H9 (cell line): ENCODE measurements around the gene SPOCD1. TPM values are rescaled to one million over a fixed set of nuclear protein-coding genes. Genes with fewer than 3 reads are reported as not detected.

Experiments
- DNase-seq: peaks from one replicate; pipeline ENCODE4 v3.0.0-alpha.2; 2017
- H2AFZ ChIP-seq: one replicate; pipeline ENCODE4 v1.6.1; 2013; ENCODE audit warnings: mild to moderate bottlenecking, low read length, control low read depth, moderate library complexity
- H2AK5ac ChIP-seq: 2 replicates; pipeline ENCODE4 v1.6.1; 2013; ENCODE audit warnings: low read length, control low read depth, mixed read lengths; ENCODE audit not compliant: insufficient read length
- H2BK120ac ChIP-seq: one replicate; pipeline ENCODE4 v1.6.1; 2013; ENCODE audit warnings: low read depth, mild to moderate bottlenecking, low read length, control low read depth, inconsistent platforms; ENCODE audit not compliant: poor library complexity, severe bottlenecking
- H2BK12ac ChIP-seq: 2 replicates; pipeline ENCODE4 v1.6.1; 2013; ENCODE audit warnings: low read length, control low read depth, mixed read lengths, low read depth; ENCODE audit not compliant: insufficient read length
- H2BK15ac ChIP-seq: 2 replicates; pipeline ENCODE4 v1.6.1; 2013; ENCODE audit warnings: low read depth, low read length, control low read depth
- H2BK20ac ChIP-seq: one replicate; pipeline ENCODE4 v1.6.1; 2013; ENCODE audit warnings: low read depth, mild to moderate bottlenecking, low read length, control low read depth, inconsistent platforms; ENCODE audit not compliant: poor library complexity, severe bottlenecking
- H2BK5ac ChIP-seq: 2 replicates; pipeline ENCODE4 v1.6.1; 2013; ENCODE audit warnings: low read length, control low read depth, mixed read lengths; ENCODE audit not compliant: insufficient read length
- H3K14ac ChIP-seq: 2 replicates; pipeline ENCODE4 v1.6.1; 2013; ENCODE audit warnings: low read length, control low read depth; ENCODE audit not compliant: insufficient read depth
- H3K18ac ChIP-seq: 2 replicates; pipeline ENCODE4 v1.6.1; 2013; ENCODE audit warnings: low read depth, mild to moderate bottlenecking, mixed read lengths, low read length, control low read depth; ENCODE audit not compliant: insufficient read length
- H3K23ac ChIP-seq: 2 replicates; pipeline ENCODE4 v1.6.1; 2013; ENCODE audit warnings: low read length, control low read depth, mixed read lengths, low read depth; ENCODE audit not compliant: insufficient read length
- H3K23me2 ChIP-seq: 2 replicates; pipeline ENCODE4 v1.6.1; 2013; ENCODE audit warnings: low read depth, mild to moderate bottlenecking, mixed read lengths, low read length, control low read depth; ENCODE audit not compliant: insufficient read length, poor library complexity, severe bottlenecking
- H3K27ac ChIP-seq: 2 replicates; pipeline ENCODE4 v1.5.1; 2013; ENCODE audit warnings: low read length, control low read depth, mixed read lengths, low read depth; ENCODE audit not compliant: insufficient read length
- H3K27me3 ChIP-seq: 2 replicates; pipeline ENCODE4 v1.6.1; 2013; ENCODE audit warnings: low read length, control low read depth, inconsistent platforms; ENCODE audit not compliant: insufficient read depth
- H3K4ac ChIP-seq: 2 replicates; pipeline ENCODE4 v1.6.1; 2013; ENCODE audit warnings: low read depth, mild to moderate bottlenecking, control low read depth, inconsistent platforms, low read length, moderate library complexity
- H3K4me1 ChIP-seq: 2 replicates; pipeline ENCODE4 v1.6.1; 2013; ENCODE audit warnings: low read length, control low read depth, inconsistent platforms; ENCODE audit not compliant: insufficient read depth
- H3K4me2 ChIP-seq: 2 replicates; pipeline ENCODE4 v1.6.1; 2013; ENCODE audit warnings: low read length, control low read depth, mixed read lengths; ENCODE audit not compliant: insufficient read length, insufficient read depth
- H3K56ac ChIP-seq: 2 replicates; pipeline ENCODE4 v1.6.1; 2013; ENCODE audit warnings: low read depth, mild to moderate bottlenecking, mixed read lengths, low read length, control low read depth; ENCODE audit not compliant: insufficient read length
- H3K79me1 ChIP-seq: 2 replicates; pipeline ENCODE4 v1.6.1; 2013; ENCODE audit warnings: low read depth, mild to moderate bottlenecking, moderate library complexity, low read length, control low read depth, inconsistent platforms; ENCODE audit not compliant: insufficient read depth, poor library complexity, severe bottlenecking
- H3K79me2 ChIP-seq: 2 replicates; pipeline ENCODE4 v1.6.1; 2013; ENCODE audit warnings: low read length, control low read depth, inconsistent platforms; ENCODE audit not compliant: insufficient read depth
- H3K9ac ChIP-seq: 2 replicates; pipeline ENCODE4 v1.6.1; 2013; ENCODE audit warnings: low read length, control low read depth, mixed read lengths; ENCODE audit not compliant: insufficient read length; ENCODE audit errors: extremely low read depth
- H3K9me3 ChIP-seq: one replicate; pipeline ENCODE4 v1.6.1; 2013; ENCODE audit warnings: low read depth, low read length, inconsistent platforms; ENCODE audit not compliant: control insufficient read depth
- H3T11ph ChIP-seq: one replicate; pipeline ENCODE4 v1.6.1; 2013; ENCODE audit warnings: mild to moderate bottlenecking, low read length, control low read depth, inconsistent platforms
- H4K20me1 ChIP-seq: one replicate; pipeline ENCODE4 v1.6.1; 2013; ENCODE audit not compliant: control insufficient read depth, insufficient read length, insufficient read depth
- H4K5ac ChIP-seq: 2 replicates; pipeline ENCODE4 v1.6.1; 2013; ENCODE audit warnings: low read depth, mild to moderate bottlenecking, mixed read lengths, low read length, control low read depth; ENCODE audit not compliant: insufficient read length
- H4K8ac ChIP-seq: replicated peaks from 2 replicates; pipeline ENCODE4 v1.6.1; 2013; ENCODE audit warnings: low read length, control low read depth, mixed read lengths, low read depth; ENCODE audit not compliant: insufficient read length
- H4K91ac ChIP-seq: 2 replicates; pipeline ENCODE4 v1.6.1; 2013; ENCODE audit warnings: low read depth, mild to moderate bottlenecking, moderate library complexity, mixed read lengths, low read length, control low read depth; ENCODE audit not compliant: insufficient read length
- H3K27ac Mint-ChIP-seq, 3 experiments: 2 replicates in 2 of 3; 3 replicates in 1 of 3; pipeline ENCODE4 v1.8.0; 2020 to 2021; ENCODE audit warnings: mixed read lengths in 3 of 3, mild to moderate bottlenecking in 1 of 3, moderate library complexity in 1 of 3
- H3K27me3 Mint-ChIP-seq: 2 replicates; pipeline ENCODE4 v1.8.0; 2021; ENCODE audit warnings: low read depth, mild to moderate bottlenecking, moderate library complexity, mixed read lengths
- H3K36me3 Mint-ChIP-seq, 3 experiments: 2 replicates in 2 of 3; 3 replicates in 1 of 3; pipeline ENCODE4 v1.8.0; 2020 to 2021; ENCODE audit warnings: low read depth in 3 of 3, mixed read lengths in 3 of 3; ENCODE audit not compliant: insufficient read depth in 1 of 3
- H3K4me1 Mint-ChIP-seq, 2 experiments: 2 replicates each; pipeline ENCODE4 v1.8.0; 2020; ENCODE audit warnings: mixed read lengths in 2 of 2
- H3K4me3 Mint-ChIP-seq, 2 experiments: 2 replicates in 1 of 2; 3 replicates in 1 of 2; pipeline ENCODE4 v1.8.0; 2020 to 2021; ENCODE audit warnings: mild to moderate bottlenecking in 2 of 2, mixed read lengths in 2 of 2, moderate library complexity in 1 of 2
- H3K9me3 Mint-ChIP-seq, 2 experiments: 2 replicates in 1 of 2; 3 replicates in 1 of 2; pipeline ENCODE4 v1.8.0; 2020; ENCODE audit warnings: mild to moderate bottlenecking in 2 of 2, mixed read lengths in 2 of 2, moderate library complexity in 1 of 2
- WGBS: extraction: QIAGEN DNeasy Blood & Tissue Kit; methylation state at CpG from one replicate; pipeline ENCODE4 v1.1.7; 2013; ENCODE audit warnings: missing lambda C conversion rate, low lambda C conversion rate, mixed read lengths; ENCODE audit not compliant: insufficient read length; ENCODE audit errors: extremely low coverage; 5-methylcytosine and 5-hydroxymethylcytosine counted together
- total RNA-seq: library from RNA; stranded (reverse); gene quantifications from 2 replicates; pipeline ENCODE4 v1.2.1, GENCODE V29; 2021
- TF ChIP-seq, protein P1 (sequence below): fragments of 200-600 bp; sonication (generic); conservative IDR thresholded peaks from 3 replicates; pipeline ENCODE4 v1.8.0; 2021; ENCODE audit warnings: antibody characterized with exemption, mild to moderate bottlenecking

Gene SPOCD1
- total RNA-seq, 1 experiment from 2014 or later: 1.5 TPM

DNA sequence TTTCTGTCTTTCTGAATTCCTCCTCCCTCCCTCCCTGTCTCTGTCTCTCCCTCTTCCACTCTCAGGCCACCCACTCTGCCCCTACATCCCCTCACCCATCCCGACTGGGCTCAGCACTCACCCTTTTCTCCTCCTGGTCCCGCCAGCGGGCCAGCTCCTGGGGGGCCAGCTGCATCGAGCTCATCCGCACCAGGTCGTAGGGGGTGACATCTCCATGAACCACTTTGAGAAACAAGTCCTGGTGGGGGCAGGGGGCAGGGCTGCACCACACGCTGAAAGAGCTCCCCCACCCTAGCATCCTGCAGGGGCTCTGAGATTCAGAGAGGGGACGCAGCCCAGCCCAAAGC, 17.8 kb downstream of the SPOCD1 start:
- no peak overlapping the region for H2AFZ ChIP-seq
- H3K9me3 ChIP-seq: no peaks in the 10 kb centered on the region
- H4K91ac ChIP-seq: no peak overlapping the region
- no peaks in the 10 kb centered on the region for H3K23me2 ChIP-seq
- no peak overlapping the region for H2BK20ac ChIP-seq
- Mint-ChIP-seq H3K36me3 (no peaks in the 10 kb centered on the region), H3K9me3 (no peaks in the 10 kb centered on the region; a peak in 1 of 5 replicates), H3K4me3 (no peak overlapping the region), H3K27me3 (no peaks in the 10 kb centered on the region; the same call in none of the 2 replicates), H3K27ac (no peak overlapping the region), H3K4me1 (peaks cover 17 to 42% of the 10 kb centered on the region in 2 experiments)
- no peak overlapping the region for H2BK5ac ChIP-seq
- no peak overlapping the region for H3K4me2 ChIP-seq
- no peak overlapping the region for H3K14ac ChIP-seq
- no peak overlapping the region for H4K8ac ChIP-seq
- H3K9ac ChIP-seq: no peak overlapping the region
- H2AK5ac ChIP-seq: no peak overlapping the region
- H2BK120ac ChIP-seq: no peak overlapping the region
- H4K5ac ChIP-seq: no peak overlapping the region
- H3K23ac ChIP-seq: no peak overlapping the region
- no peaks in the 10 kb centered on the region for H3K79me1 ChIP-seq
- no peaks in the 10 kb centered on the region for H3K27me3 ChIP-seq
- H3K56ac ChIP-seq: no peak overlapping the region
- no CpG with 5 or more reads among the region's 8 CpGs for WGBS
- H3K18ac ChIP-seq: no peak overlapping the region
- H3T11ph ChIP-seq: no peak overlapping the region
- no peak overlapping the region for H2BK12ac ChIP-seq
- no peaks in the 10 kb centered on the region for H4K20me1 ChIP-seq
- no peak overlapping the region for H2BK15ac ChIP-seq
- no peaks in the 10 kb centered on the region for H3K4me1 ChIP-seq
- H3K79me2 ChIP-seq: no peaks in the 10 kb centered on the region
- no peak for DNase-seq
- no peak overlapping the region for H3K27ac ChIP-seq
- TF ChIP-seq, protein P1, sequence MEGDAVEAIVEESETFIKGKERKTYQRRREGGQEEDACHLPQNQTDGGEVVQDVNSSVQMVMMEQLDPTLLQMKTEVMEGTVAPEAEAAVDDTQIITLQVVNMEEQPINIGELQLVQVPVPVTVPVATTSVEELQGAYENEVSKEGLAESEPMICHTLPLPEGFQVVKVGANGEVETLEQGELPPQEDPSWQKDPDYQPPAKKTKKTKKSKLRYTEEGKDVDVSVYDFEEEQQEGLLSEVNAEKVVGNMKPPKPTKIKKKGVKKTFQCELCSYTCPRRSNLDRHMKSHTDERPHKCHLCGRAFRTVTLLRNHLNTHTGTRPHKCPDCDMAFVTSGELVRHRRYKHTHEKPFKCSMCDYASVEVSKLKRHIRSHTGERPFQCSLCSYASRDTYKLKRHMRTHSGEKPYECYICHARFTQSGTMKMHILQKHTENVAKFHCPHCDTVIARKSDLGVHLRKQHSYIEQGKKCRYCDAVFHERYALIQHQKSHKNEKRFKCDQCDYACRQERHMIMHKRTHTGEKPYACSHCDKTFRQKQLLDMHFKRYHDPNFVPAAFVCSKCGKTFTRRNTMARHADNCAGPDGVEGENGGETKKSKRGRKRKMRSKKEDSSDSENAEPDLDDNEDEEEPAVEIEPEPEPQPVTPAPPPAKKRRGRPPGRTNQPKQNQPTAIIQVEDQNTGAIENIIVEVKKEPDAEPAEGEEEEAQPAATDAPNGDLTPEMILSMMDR: no peak
- no peak overlapping the region for H3K4ac ChIP-seq
